K562 (cell line): ENCODE data around the gene U2AF1L4. TPM values are rescaled to one million over a fixed set of nuclear protein-coding genes. Genes with fewer than 3 reads are reported as not detected.

ENCODE experiments used
- ATAC-seq: fragments of 200-7000 bp; cut with Tn5 transposase; 3 replicates; pipeline ENCODE4 v1.9.1; 2020; ENCODE audit warnings: moderate library complexity
- BruUV-seq: library from RNA; stranded (reverse); fragments of 400-500 nt; replicated peaks from 2 replicates; lab custom pipeline; 2021; lab: Mats Ljungman, UMichigan
- CTCF ChIA-PET: fragments of 300-600 bp; formaldehyde crosslinking; extraction: SDS; loops from one replicate; lab custom pipeline; 2021; ENCODE audit warnings: low intra/inter-chr PET ratio; lab: Yijun Ruan, JAX
- POLR2A ChIA-PET: fragments of 300-600, 350-650 bp; sonication (Branson Sonifier 250); formaldehyde crosslinking; extraction: SDS; loops from one replicate; lab custom pipeline; 2021; ENCODE audit warnings: antibody characterized with exemption, inconsistent platforms; lab: Yijun Ruan, JAX
- DNase-seq, 4 experiments: peaks; one replicate each; pipeline versions ENCODE4 v3.0.0 to v3.0.0-alpha.2; 2011 to 2018; ENCODE audit warnings: low spot score in 3 of 4, mixed read lengths in 3 of 4; ENCODE audit errors: extremely low read depth in 1 of 4
- FAIRE-seq: peaks from 2 replicates; lab custom pipeline; 2011; peaks lifted over from hg19 to GRCh38; lab: Jason Lieb, UNC
- H2AFZ ChIP-seq: 2 replicates; pipeline ENCODE4 v1.6.0; 2011; ENCODE audit warnings: low read depth, low read length, control low read depth, inconsistent platforms
- H3K27ac ChIP-seq: fragments of 200-600 bp; 3 replicates; pipeline ENCODE4 v1.8.0; 2011; ENCODE audit warnings: low read depth, mild to moderate bottlenecking, control low read depth, inconsistent platforms, low read length, moderate library complexity, mixed read lengths; ENCODE audit errors: extremely low read depth
- H3K27me3 ChIP-seq, 2 experiments: fragments of 300-600 bp in 1 of 2; 2 replicates in 1 of 2; 3 replicates in 1 of 2; pipeline versions ENCODE4 v1.6.0 to v1.8.0; 2011; ENCODE audit warnings: inconsistent platforms in 2 of 2, low read length in 2 of 2, mild to moderate bottlenecking in 1 of 2, mixed read lengths in 1 of 2, moderate library complexity in 1 of 2; ENCODE audit not compliant: control insufficient read depth in 2 of 2, insufficient read depth in 2 of 2
- H3K36me3 ChIP-seq: fragments of 300-600 bp; 3 replicates; pipeline ENCODE4 v1.8.0; 2011; ENCODE audit warnings: mild to moderate bottlenecking, low read length, inconsistent platforms; ENCODE audit not compliant: control insufficient read depth, insufficient read depth
- H3K4me1 ChIP-seq, 2 experiments: fragments of 200-600 bp in 1 of 2; replicated peaks in 1 of 2; 2 replicates in 1 of 2; 3 replicates in 1 of 2; pipeline versions ENCODE4 v1.5.1 to v1.8.0; 2011; ENCODE audit warnings: inconsistent platforms in 2 of 2, low read length in 2 of 2, mild to moderate bottlenecking in 1 of 2, mixed read lengths in 1 of 2, moderate library complexity in 1 of 2; ENCODE audit not compliant: control insufficient read depth in 2 of 2, insufficient read depth in 2 of 2
- H3K4me2 ChIP-seq: 2 replicates; pipeline ENCODE4 v1.6.1; 2011; ENCODE audit warnings: low read length, control low read depth, inconsistent platforms, mixed read lengths; ENCODE audit not compliant: insufficient read depth
- H3K4me3 ChIP-seq: fragments of 200-600 bp; sonication (generic), shearing (Covaris generic); 2 replicates; pipeline ENCODE4 v1.5.1; 2016; ENCODE audit warnings: control low read depth, inconsistent platforms
- H3K79me2 ChIP-seq: fragments of 200-600 bp; 3 replicates; pipeline ENCODE4 v1.8.0; 2011; ENCODE audit warnings: low read length, inconsistent platforms; ENCODE audit not compliant: control insufficient read depth, insufficient read depth
- H3K9ac ChIP-seq, 2 experiments: 2 replicates each; pipeline versions ENCODE4 v1.6.0 to v1.6.1; 2011; ENCODE audit warnings: low read depth in 2 of 2, low read length in 2 of 2, control low read depth in 1 of 2, inconsistent platforms in 1 of 2, mild to moderate bottlenecking in 1 of 2, mixed read lengths in 1 of 2; ENCODE audit not compliant: insufficient read depth in 1 of 2
- H3K9me1 ChIP-seq: one replicate; pipeline ENCODE4 v1.6.0; 2011; ENCODE audit warnings: inconsistent platforms, mild to moderate bottlenecking, low read length, moderate library complexity; ENCODE audit not compliant: control insufficient read depth, insufficient read depth
- H3K9me3 ChIP-seq: replicated peaks from 2 replicates; pipeline ENCODE4 v1.5.1; 2011; ENCODE audit warnings: low read depth, low read length, inconsistent platforms; ENCODE audit not compliant: control insufficient read depth, insufficient read depth
- H4K20me1 ChIP-seq: replicated peaks from 2 replicates; pipeline ENCODE4 v1.6.1; 2011; ENCODE audit warnings: low read length, inconsistent platforms, mixed read lengths; ENCODE audit not compliant: control insufficient read depth, insufficient read depth
- CBFA2T2 ChIP-seq: fragments of 450-650 bp; conservative IDR thresholded peaks from 2 replicates; pipeline ENCODE4 v1.6.1; 2017; ENCODE audit warnings: mild to moderate bottlenecking
- CBX2 ChIP-seq: fragments of 200-600 bp; sonication (generic); IDR thresholded peaks from one replicate; pipeline ENCODE4 v1.6.1; 2012; ENCODE audit warnings: mild to moderate bottlenecking, low read length, inconsistent platforms; ENCODE audit not compliant: insufficient read depth, poor library complexity, severe bottlenecking
- CREB1 ChIP-seq, 2 experiments: sonication (generic) in 1 of 2; formaldehyde crosslinking in 1 of 2; IDR thresholded peaks; 2 replicates each; pipeline versions ENCODE4 v1.6.1 to v1.8.0; 2012 to 2022; ENCODE audit warnings: inconsistent platforms in 1 of 2, mild to moderate bottlenecking in 1 of 2, missing genetic modification reagents in 1 of 2, moderate library complexity in 1 of 2
- CREM ChIP-seq: IDR thresholded peaks from 2 replicates; pipeline ENCODE4 v1.6.1; 2014; ENCODE audit warnings: antibody characterized with exemption, low read depth
- DNMT1 ChIP-seq: fragments of 450-650 bp; IDR thresholded peaks from 2 replicates; pipeline ENCODE4 v1.6.1; 2016; ENCODE audit warnings: antibody characterized with exemption, mild to moderate bottlenecking
- ESRRB ChIP-seq: fragments of 250-450 bp; sonication (Bioruptor Pico); IDR thresholded peaks from 2 replicates; pipeline ENCODE4 v1.5.0; 2020; ENCODE audit warnings: mild to moderate bottlenecking, moderate library complexity, borderline replicate concordance
- MXI1 ChIP-seq: IDR thresholded peaks from 2 replicates; pipeline ENCODE4 v1.6.1; 2011; ENCODE audit warnings: low read depth, mild to moderate bottlenecking, improper control_type of control experiment, low read length
- NR1H2 ChIP-seq: sonication (generic); formaldehyde crosslinking; IDR thresholded peaks from 2 replicates; pipeline ENCODE4 v1.4.0; 2020; ENCODE audit warnings: mild to moderate bottlenecking, missing genetic modification reagents
- TCFL5 ChIP-seq: fragments of 250-450 bp; sonication (Bioruptor Pico); conservative IDR thresholded peaks from 2 replicates; pipeline ENCODE4 v1.6.1; 2021; ENCODE audit warnings: mild to moderate bottlenecking, moderate library complexity, matching md5 sums
- ZZZ3 ChIP-seq: fragments of 450-650 bp; IDR thresholded peaks from 2 replicates; pipeline ENCODE4 v1.6.1; 2016; ENCODE audit warnings: antibody characterized with exemption, mild to moderate bottlenecking, moderate library complexity
- WGBS: fragments of 100-300 bp; shearing (Covaris generic); methylation state at CpG from one replicate; pipeline ENCODE4 v1.1.6; 2016; ENCODE audit warnings: low coverage, mixed read lengths; ENCODE audit not compliant: insufficient coverage; ENCODE audit errors: missing lambda C conversion rate; 5-methylcytosine and 5-hydroxymethylcytosine counted together
- in situ Hi-C: fragments of 300-500 bp; cut with MboI; formaldehyde crosslinking; loops from 4 replicates; pipeline ENCODE4 v1.15.0; 2018; ENCODE audit warnings: inconsistent platforms, mixed read lengths
- intact Hi-C: fragments of 100-400 bp; cut with micrococcal nuclease; formaldehyde crosslinking; loops from 2 replicates; pipeline ENCODE4 v1.14.2; 2022
- polyA plus RNA-seq, 8 experiments: library from polyadenylated mRNA; depleted of rRNA in 4 of 8; stranded (reverse) in 5 of 8; unstranded in 3 of 8; fragments of >200 nt; fragmentation: Nextera tagmentation in 2 of 8; fragmentation: Illumina TruSeq in 1 of 8; extraction: Ambion mirVana in 2 of 8; extraction: Trizol in 1 of 8; gene quantifications; 2 replicates each; pipeline versions ENCODE4 v1.2.1 to v1.2.3, GENCODE V29; 2011 to 2014; ENCODE audit warnings: inconsistent platforms in 1 of 8, missing spikeins in 1 of 8
- total RNA-seq, 7 experiments: library from RNA; depleted of rRNA in 6 of 7; stranded (reverse); fragments of >200 nt in 6 of 7; fragmentation: Illumina TruSeq in 2 of 7; extraction: Trizol in 2 of 7; gene quantifications; 2 replicates each; pipeline versions ENCODE4 v1.2.1 to v1.2.3, GENCODE V29; 2011 to 2021; ENCODE audit warnings: low replicate concordance in 1 of 7
- TF ChIP-seq, protein P1 (sequence below), 2 experiments: fragments of 450-650 bp; conservative IDR thresholded peaks; 2 replicates each; pipeline ENCODE4 v1.6.1; 2017; ENCODE audit warnings: mild to moderate bottlenecking in 2 of 2, moderate library complexity in 2 of 2
- TF ChIP-seq, protein P2 (sequence below): fragments of 450-650 bp; IDR thresholded peaks from 2 replicates; pipeline ENCODE4 v1.6.1; 2017; ENCODE audit warnings: mild to moderate bottlenecking, moderate library complexity

Gene U2AF1L4
- total and polyA plus RNA-seq, 9 of the 15 experiments (the other 6 are each of a cell fraction or from before 2014, with no cell fraction given): 8.4 to 19.5 (median 12.6) TPM

DNA sequence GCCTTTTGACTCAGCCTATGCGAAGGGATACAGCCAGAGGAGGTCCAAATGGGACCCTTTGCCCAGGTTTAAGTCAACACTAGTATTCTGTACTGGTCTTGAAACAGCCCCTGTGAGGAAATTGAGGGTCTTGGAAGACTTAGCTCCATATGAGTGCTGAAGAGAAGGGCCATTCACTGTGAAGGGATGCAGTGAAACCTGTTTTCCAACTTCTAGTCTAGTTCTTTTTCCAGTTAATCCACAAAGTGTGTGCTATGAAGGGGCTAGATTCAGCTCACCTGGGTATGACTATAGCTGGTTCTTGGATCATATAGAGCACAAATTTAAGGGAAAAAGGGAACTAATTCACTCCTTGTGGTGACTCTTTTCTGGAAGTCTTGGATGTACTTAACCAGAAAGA lies 36.8 kb downstream of the U2AF1L4 start:
- H3K27ac ChIP-seq: no peak overlapping the region
- H3K4me1 ChIP-seq: peaks cover 0 to 5% of the 10 kb centered on the region in 2 experiments; a peak in 3 of 5 replicates
- FAIRE-seq: no peak
- no peak overlapping the region for H3K4me3 ChIP-seq
- peaks cover 25 to 66% of the 10 kb centered on the region in 2 experiments for H3K27me3 ChIP-seq
- no TSS peak for BruUV-seq
- in situ Hi-C loops (no loop called here), intact Hi-C loops (no loop called here)
- H3K4me2 ChIP-seq: no peak overlapping the region
- DNase-seq: no peak
- no peak for ATAC-seq
- ChIA-PET POLR2A (no interaction called here), CTCF (no interaction called here)
- H3K9me3 ChIP-seq: no peaks in the 10 kb centered on the region
- H3K9ac ChIP-seq: no peak overlapping the region
- TF ChIP-seq DNMT1 (no peak), MXI1 (no peak), NR1H2 (CRISPR knock-in tag) (no peak), CREM (no peak), TCFL5 (no peak), ZZZ3 (no peak), CBFA2T2 (no peak), ESRRB (no peak), CBX2 (no peak), CREB1 (IDR thresholded peaks at IDR 0.05) (no peak), CREB1 (CRISPR knock-in tag; IDR thresholded peaks at IDR 0.05) (no peak)
- TF ChIP-seq, protein P1, sequence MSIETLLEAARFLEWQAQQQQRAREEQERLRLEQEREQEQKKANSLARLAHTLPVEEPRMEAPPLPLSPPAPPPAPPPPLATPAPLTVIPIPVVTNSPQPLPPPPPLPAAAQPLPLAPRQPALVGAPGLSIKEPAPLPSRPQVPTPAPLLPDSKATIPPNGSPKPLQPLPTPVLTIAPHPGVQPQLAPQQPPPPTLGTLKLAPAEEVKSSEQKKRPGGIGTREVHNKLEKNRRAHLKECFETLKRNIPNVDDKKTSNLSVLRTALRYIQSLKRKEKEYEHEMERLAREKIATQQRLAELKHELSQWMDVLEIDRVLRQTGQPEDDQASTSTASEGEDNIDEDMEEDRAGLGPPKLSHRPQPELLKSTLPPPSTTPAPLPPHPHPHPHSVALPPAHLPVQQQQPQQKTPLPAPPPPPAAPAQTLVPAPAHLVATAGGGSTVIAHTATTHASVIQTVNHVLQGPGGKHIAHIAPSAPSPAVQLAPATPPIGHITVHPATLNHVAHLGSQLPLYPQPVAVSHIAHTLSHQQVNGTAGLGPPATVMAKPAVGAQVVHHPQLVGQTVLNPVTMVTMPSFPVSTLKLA (conservative IDR thresholded peaks at IDR 0.05): no peak
- TF ChIP-seq, protein P2, sequence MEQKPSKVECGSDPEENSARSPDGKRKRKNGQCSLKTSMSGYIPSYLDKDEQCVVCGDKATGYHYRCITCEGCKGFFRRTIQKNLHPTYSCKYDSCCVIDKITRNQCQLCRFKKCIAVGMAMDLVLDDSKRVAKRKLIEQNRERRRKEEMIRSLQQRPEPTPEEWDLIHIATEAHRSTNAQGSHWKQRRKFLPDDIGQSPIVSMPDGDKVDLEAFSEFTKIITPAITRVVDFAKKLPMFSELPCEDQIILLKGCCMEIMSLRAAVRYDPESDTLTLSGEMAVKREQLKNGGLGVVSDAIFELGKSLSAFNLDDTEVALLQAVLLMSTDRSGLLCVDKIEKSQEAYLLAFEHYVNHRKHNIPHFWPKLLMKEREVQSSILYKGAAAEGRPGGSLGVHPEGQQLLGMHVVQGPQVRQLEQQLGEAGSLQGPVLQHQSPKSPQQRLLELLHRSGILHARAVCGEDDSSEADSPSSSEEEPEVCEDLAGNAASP: no peak
- H4K20me1 ChIP-seq: no peaks in the 10 kb centered on the region
- no peaks in the 10 kb centered on the region for H3K79me2 ChIP-seq
- H3K9me1 ChIP-seq: no peaks in the 10 kb centered on the region
- H3K36me3 ChIP-seq: no peaks in the 10 kb centered on the region
- 0% methylated on average over 1 of the region's 1 CpG for WGBS
- H2AFZ ChIP-seq: no peak overlapping the region
